ENCODE measurements around the gene DSG3.

The DSG3 gene

DNA sequence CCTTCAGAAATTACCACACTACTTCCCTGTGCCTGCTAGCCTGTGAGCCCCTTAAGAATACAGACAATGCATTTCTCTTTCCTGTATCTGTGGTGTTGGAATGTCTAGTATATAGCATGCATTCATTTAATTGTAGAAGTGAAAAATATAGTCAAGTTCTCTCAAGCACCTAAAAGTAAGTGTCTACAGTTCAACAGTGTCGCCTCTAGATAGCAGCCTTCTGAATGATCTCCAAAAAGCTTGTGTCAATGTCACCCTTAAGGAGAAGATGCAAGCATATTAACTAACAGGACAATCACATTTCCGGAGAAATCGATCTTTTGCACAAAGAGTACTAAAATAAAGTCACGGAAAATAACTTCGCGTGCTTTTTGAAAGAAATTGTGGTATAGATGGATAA lies 27.5 kb upstream of the DSG3 start:
- Histone ChIP-seq H3K9ac (ENCODE audit: low read length) (no peak overlapping the region), H3K79me2 (ENCODE audit: low read length) (no peaks in the 10 kb centered on the region), H3K9me2 (replicated peaks; ENCODE audit: insufficient read depth, low read length) (no peaks in the 10 kb centered on the region), H3K4me1 (ENCODE audit: low read length) (no peaks in the 10 kb centered on the region), H3K9me3 (replicated peaks; ENCODE audit: insufficient read depth, low read length) (no peaks in the 10 kb centered on the region), H3K27me3 (replicated peaks; ENCODE audit: insufficient read depth, low read length) (no peaks in the 10 kb centered on the region), H3K4me3 (ENCODE audit: low read length) (no peak overlapping the region), H3F3A (ENCODE audit: insufficient read depth, low read length) (no peaks in the 10 kb centered on the region), H4K20me1 (ENCODE audit: insufficient read depth, low read length) (no peaks in the 10 kb centered on the region), H3K4me2 (ENCODE audit: low read depth, low read length) (no peak overlapping the region), H2AFZ (ENCODE audit: low read length) (no peak overlapping the region), H3K36me3 (replicated peaks; ENCODE audit: insufficient read depth, low read length) (no peaks in the 10 kb centered on the region), H3K27ac (ENCODE audit: low read length) (no peak overlapping the region)
- TF ChIP-seq, protein P1, sequence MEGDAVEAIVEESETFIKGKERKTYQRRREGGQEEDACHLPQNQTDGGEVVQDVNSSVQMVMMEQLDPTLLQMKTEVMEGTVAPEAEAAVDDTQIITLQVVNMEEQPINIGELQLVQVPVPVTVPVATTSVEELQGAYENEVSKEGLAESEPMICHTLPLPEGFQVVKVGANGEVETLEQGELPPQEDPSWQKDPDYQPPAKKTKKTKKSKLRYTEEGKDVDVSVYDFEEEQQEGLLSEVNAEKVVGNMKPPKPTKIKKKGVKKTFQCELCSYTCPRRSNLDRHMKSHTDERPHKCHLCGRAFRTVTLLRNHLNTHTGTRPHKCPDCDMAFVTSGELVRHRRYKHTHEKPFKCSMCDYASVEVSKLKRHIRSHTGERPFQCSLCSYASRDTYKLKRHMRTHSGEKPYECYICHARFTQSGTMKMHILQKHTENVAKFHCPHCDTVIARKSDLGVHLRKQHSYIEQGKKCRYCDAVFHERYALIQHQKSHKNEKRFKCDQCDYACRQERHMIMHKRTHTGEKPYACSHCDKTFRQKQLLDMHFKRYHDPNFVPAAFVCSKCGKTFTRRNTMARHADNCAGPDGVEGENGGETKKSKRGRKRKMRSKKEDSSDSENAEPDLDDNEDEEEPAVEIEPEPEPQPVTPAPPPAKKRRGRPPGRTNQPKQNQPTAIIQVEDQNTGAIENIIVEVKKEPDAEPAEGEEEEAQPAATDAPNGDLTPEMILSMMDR (IDR thresholded peaks at IDR 0.05; ENCODE audit: low read length) = no peak
- no peak for DNase-seq

DNA sequence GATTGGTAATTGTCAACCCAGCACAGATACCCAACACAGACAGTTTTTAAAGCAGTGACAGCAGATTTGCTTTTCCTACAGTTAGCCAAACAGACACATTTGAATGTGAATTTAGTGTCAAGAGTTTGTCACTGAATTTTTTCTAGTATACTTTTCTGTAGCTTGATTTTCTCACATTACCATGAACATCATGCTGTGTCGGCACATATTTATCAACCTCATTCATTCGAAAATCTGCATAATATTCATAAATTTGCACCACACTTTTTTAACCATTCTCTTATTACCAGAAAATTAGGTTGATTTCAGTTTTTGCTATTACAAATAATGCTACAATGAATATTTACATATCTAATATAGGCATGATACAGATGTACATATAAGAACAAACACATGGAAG lies 27.0 kb upstream of the DSG3 start:
- Histone ChIP-seq H3K27me3 (replicated peaks; ENCODE audit: insufficient read depth, low read length) (no peaks in the 10 kb centered on the region), H3K4me1 (ENCODE audit: low read length) (no peaks in the 10 kb centered on the region), H2AFZ (ENCODE audit: low read length) (no peak overlapping the region), H3K9me2 (replicated peaks; ENCODE audit: insufficient read depth, low read length) (no peaks in the 10 kb centered on the region), H3K27ac (ENCODE audit: low read length) (no peak overlapping the region), H3K9me3 (replicated peaks; ENCODE audit: insufficient read depth, low read length) (no peaks in the 10 kb centered on the region), H3K4me2 (ENCODE audit: low read depth, low read length) (no peak overlapping the region), H3K4me3 (ENCODE audit: low read length) (no peak overlapping the region), H3F3A (ENCODE audit: insufficient read depth, low read length) (no peaks in the 10 kb centered on the region), H3K79me2 (ENCODE audit: low read length) (no peaks in the 10 kb centered on the region), H3K9ac (ENCODE audit: low read length) (no peak overlapping the region), H4K20me1 (ENCODE audit: insufficient read depth, low read length) (no peaks in the 10 kb centered on the region), H3K36me3 (replicated peaks; ENCODE audit: insufficient read depth, low read length) (no peaks in the 10 kb centered on the region)
- TF ChIP-seq, protein P1 (IDR thresholded peaks at IDR 0.05; ENCODE audit: low read length) = no peak
- TF ChIP-seq EZH2phosphoT487 (IDR thresholded peaks at IDR 0.05; ENCODE audit: low read length) (no peak), EZH2 (optimal IDR thresholded peaks at IDR 0.05; ENCODE audit: low read depth, low read length) (no peak)
- DNase-seq = no peak

DNA sequence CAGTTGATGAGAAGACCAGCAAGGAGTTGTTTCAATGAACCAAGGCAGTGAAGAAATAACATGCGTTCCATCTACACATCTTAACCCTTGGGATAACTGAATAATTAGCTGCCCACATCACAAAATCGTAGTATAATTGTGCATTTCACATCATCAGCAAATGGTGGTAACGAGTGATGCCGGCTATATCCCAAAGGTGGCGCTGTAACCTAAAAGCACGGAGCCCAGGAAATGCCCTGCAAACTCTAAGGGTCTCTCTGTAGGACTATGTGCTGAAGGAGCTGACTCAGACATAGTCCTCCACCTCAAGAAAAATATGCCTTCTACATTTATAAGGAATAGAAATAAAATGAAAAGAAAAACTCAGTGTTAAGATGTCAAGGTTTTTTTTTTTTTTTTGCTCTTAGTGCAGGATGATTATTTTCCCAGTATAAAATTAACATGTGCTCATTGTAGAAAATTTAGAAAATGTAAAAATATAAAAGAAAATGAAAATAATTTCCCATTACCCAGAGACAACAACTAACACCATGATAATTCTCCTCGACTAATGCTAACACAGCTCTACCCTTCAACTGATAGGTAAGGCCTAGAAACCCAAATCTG lies 23.1 kb upstream of the DSG3 start:
- DNase-seq = peak; percentile 7
- H2AFZ ChIP-seq (ENCODE audit: low read length) = no peak overlapping the region

More for the DNA sequence above, 23.1 kb upstream of the DSG3 start:
- TF ChIP-seq, protein P1 (IDR thresholded peaks at IDR 0.05; ENCODE audit: low read length) = peak; percentile 81
- no peak for TF ChIP-seq EZH2phosphoT487 (IDR thresholded peaks at IDR 0.05; ENCODE audit: low read length)
- Histone ChIP-seq H3K4me3 (ENCODE audit: low read length) (no peak overlapping the region), H3K9me3 (replicated peaks; ENCODE audit: insufficient read depth, low read length) (no peaks in the 10 kb centered on the region), H3K27ac (ENCODE audit: low read length) (no peak overlapping the region), H4K20me1 (ENCODE audit: insufficient read depth, low read length) (no peaks in the 10 kb centered on the region), H3K36me3 (replicated peaks; ENCODE audit: insufficient read depth, low read length) (no peaks in the 10 kb centered on the region), H3K9ac (ENCODE audit: low read length) (no peak overlapping the region), H3K79me2 (ENCODE audit: low read length) (no peaks in the 10 kb centered on the region), H3F3A (ENCODE audit: insufficient read depth, low read length) (no peaks in the 10 kb centered on the region), H3K27me3 (replicated peaks; ENCODE audit: insufficient read depth, low read length) (no peaks in the 10 kb centered on the region), H3K4me2 (ENCODE audit: low read depth, low read length) (no peak overlapping the region), H3K9me2 (replicated peaks; ENCODE audit: insufficient read depth, low read length) (no peaks in the 10 kb centered on the region), H3K4me1 (ENCODE audit: low read length) (no peaks in the 10 kb centered on the region)

Measured in MM.1S (cell line).